GM19239 (cell line): ENCODE data around the gene HARBI1.
A peak's percentile ranks its signal among the peaks of the same experiment; 100 is the strongest.

ENCODE experiments used
- DNase-seq: peaks from one replicate; pipeline ENCODE4 v3.0.0; 2011; ENCODE audit warnings: low spot score; ENCODE audit not compliant: insufficient read length
- FAIRE-seq: peaks from 2 replicates; lab custom pipeline; 2011; peaks lifted over from hg19 to GRCh38; lab: Jason Lieb, UNC

The HARBI1 gene

GRCh38 chr11:46635557-46636139 is 18.6 kb upstream of the HARBI1 start:
- DNase-seq (no peak), FAIRE-seq (no peak)

GRCh38 chr11:46633291-46634217 is 16.5 kb upstream of the HARBI1 start:
- FAIRE-seq (no peak), DNase-seq (no peak)

GRCh38 chr11:46632502-46632901 is 15.5 kb upstream of the HARBI1 start:
- FAIRE-seq: no peak
- no peak for DNase-seq

- DNase-seq (no peak), FAIRE-seq (no peak)
Observed at GRCh38 chr11:46631676-46632075, 14.6 kb upstream of the HARBI1 start.

GRCh38 chr11:46630237-46630636 is 13.2 kb upstream of the HARBI1 start:
- no peak for DNase-seq
- FAIRE-seq: no peak

DNA sequence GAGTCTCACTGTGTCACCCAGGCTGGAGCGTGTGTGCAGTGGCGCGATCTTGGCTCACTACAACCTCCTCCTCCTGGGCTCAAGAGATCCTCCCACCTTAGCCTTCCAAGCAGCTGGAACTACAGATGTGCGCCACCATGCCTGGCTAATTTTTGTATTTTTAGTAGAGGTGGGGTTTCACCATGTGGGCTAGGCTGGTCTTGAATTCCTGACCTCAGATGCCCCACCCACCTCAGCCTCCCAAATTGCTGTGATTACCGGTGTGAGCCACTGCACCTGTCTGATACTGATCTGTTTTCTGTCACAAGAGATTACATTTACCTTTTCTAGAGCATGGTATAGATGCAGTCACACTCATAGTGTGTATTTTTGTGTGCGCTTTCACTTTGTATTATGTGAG is 11.9 kb upstream of the HARBI1 start:
- no peak for FAIRE-seq

GRCh38 chr11:46625406-46625805 is 8.4 kb upstream of the HARBI1 start:
- DNase-seq (no peak), FAIRE-seq (no peak)

More for the DNA sequence above, 11.9 kb upstream of the HARBI1 start:
- no peak for DNase-seq

DNA sequence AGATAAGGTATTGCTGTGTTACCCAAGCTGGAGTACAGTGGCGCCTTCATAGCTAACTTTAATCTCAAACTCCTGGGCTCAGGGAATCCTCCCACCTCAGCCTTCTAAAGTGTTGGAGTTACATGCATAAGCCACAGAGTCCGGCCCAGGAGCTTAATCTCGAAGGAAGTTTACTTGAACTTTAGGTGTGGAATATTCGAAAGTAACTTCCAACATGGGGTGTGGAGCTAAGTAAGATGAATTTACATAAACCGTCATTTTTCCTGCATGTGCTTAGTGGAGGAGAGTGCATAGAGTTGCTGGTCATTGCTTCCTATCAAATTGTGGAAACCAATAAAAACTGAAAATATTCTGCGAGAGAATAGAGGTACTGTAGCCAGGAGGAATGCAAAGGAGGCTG is 1.8 kb upstream of the HARBI1 start:
- DNase-seq (no peak), FAIRE-seq (no peak)

- FAIRE-seq (no peak), DNase-seq (no peak)
Observed at GRCh38 chr11:46617972-46618314, 916 bp upstream of the HARBI1 start.

GRCh38 chr11:46616551-46617133 is 385 bp downstream of the HARBI1 start:
- FAIRE-seq (no peak), DNase-seq (no peak)

DNA sequence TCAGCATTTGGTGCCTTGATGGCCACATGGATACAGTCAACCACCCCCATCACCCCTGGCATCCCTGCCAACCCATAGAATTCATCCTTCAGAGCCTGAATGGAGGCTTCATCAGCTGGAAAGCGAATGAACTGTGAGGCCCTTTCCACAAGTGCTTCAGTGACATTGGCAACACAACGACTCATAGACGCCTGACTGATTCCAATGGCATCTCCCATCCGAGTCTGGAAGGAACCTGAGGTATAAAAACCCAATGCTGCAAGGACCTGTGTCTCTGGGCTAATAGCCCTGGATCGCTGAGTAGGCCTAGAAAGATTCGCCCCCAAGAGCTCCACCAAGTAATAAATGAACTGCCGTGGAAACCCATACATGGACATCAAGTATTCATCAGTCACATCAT is 1.3 kb downstream of the HARBI1 start:
- FAIRE-seq (no peak), DNase-seq (no peak)

DNA sequence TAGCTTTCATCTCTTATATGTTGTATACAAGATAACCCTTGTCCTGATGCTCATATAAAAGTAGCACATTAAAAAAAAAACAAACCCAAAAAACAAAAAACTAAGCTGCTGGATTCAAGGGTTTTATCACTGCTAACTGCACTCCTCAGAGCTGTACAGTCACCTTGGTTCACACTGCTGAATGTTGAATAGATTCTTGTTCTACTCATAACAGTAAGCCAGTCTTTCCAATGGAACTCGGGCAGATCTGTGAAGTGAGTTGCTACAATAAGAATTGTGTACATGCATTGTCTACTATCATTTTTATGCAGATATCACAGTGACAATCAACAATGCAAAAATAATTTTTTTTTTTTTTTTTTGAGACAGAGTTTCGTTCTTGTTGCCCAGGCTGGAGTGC is 4.7 kb downstream of the HARBI1 start:
- no peak for FAIRE-seq

DNA sequence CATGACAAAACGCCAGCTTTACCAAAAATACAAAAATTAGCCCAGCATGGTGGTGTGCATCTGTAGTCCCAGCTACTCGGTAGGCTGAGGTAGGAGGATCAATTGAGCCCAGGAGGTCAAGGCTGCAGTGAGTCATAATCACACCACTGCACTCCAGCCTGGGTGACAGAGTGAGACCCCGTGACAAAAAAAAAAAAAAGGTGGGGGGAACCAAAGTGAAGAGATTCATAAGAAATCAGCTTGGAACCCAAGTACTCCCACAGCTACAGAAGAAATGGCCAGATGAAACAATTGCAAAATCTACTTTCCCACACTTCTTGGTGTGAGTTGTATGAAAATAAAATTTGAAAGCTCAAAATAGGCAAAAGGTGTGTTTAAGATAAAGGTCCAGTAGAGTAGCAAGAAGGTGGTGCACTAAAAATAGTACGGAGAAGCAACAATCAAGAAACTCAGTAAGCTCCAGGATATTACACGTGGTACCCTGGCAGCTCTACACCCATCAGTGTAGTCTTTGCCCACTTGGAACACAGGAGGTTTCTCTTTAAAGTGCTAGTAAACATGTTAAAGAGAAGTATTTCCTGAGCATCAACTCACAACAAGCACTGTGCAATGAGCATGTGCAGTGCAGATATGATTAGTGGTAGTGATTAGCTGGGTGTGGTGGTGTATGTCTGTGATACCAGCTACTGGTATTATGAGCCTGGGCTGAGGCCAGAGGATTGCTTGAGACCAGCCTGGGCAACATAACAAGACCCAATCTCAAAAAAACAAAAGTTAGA is 5.3 kb downstream of the HARBI1 start:
- FAIRE-seq (no peak), DNase-seq (no peak)

More for the DNA sequence above, 4.7 kb downstream of the HARBI1 start:
- DNase-seq: no peak

GRCh38 chr11:46609386-46609785 is 7.6 kb downstream of the HARBI1 start:
- DNase-seq (no peak), FAIRE-seq (no peak)

DNA sequence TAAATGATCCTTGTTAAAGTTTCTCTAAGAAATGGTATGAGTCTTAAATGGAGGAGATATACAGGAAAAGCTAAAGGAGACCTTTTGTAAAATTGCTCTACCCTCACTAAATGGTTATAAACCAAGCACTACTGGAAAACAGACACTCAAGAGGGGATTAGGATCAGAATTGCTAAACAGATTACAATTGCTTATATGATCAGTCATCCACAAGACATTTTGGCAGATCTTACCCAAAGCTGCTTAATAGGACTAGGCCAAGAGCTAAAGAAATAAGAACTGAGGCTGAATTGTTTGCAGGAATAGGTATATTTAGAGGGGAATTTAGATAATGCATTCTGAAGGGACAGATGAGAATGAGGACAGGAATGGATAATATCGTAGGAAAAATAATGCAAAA is 9.5 kb downstream of the HARBI1 start:
- DNase-seq (no peak), FAIRE-seq (no peak)

GRCh38 chr11:46604796-46605195 is 12.2 kb downstream of the HARBI1 start:
- DNase-seq (no peak), FAIRE-seq (no peak)

DNA sequence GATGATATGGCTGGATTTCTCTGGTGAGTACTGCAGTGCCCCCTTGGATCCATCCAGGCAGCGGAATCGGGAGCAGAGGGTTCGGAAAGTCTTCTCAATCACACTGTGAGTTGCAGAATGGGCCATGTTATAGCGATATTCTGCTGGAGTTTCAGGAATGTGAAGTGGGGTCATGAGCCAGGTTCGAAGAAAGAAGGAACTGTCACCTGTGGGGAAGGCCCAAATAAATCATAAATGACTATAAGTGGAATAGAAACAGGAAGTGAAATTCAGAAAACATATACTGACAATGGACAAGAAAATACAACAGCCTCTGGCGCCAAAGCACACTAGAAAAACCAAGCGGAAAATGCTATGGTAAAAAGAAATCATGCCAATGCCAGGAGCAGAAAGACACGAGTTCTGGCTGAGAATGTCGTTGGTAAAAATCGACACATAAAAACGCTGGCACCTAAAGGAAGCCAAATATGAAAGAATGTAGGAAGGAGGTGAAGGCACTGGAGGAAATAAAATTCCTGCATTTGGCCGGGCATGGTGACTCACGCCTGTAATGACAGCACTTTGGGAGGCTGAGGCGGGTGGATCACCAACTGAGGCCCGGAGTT is 13.2 kb downstream of the HARBI1 start:
- DNase-seq: no peak
- FAIRE-seq: peak; percentile 66

DNA sequence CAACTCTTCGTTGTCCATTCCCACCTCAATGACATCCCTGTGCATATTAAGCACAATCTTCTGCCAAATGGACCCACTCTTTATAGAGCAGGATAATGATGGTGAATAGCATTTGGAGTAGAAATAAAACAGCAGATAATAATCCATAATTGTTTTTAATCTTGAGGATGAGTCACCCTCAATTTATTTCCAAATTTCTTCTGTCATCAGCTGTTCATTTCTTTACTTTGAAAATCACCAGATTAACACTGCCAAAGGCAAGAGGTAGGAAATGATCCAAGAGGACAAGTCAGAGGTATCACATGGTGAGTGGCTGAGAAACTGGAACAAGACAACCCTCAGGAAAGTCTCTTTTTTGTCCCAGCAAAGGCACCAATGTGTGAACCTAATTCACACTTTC is 15.9 kb downstream of the HARBI1 start:
- no peak for FAIRE-seq
- no peak for DNase-seq

DNA sequence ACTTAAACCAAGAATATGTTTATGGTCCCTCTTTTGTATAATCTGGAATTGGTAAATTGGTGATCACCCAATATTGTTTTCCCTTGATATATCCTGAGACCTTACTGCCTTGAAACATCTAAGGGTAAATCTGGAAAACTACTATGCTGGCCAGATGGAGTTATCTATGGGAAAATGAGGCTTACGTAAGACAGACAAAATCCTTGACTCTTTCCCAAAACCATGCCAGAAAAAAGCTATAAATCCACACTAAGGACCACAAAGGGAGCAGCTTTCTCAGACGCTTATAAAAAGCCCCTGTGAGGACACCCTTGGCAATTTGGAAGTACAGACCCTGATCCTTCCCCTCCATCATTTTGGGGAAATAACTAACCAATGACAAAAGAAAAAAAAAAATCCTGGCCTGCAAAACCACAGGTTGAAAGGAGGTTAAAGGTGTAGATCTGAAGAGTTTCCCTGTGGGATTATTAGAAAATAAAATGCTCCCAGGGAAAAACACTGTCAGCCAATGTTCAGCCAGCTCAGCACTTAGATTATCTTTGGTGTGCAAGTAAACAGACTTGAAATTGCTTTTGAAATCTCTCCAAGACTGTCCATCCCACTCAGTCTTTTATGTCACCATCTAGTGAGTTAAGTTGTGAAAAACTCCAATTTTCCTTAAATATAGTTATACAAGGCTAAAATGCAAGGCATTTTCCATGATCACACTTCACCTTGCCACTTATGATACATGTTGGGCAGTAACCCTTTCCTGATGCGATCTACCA is 16.6 kb downstream of the HARBI1 start:
- no peak for DNase-seq

More for the DNA sequence above, 16.6 kb downstream of the HARBI1 start:
- FAIRE-seq: no peak
